Brain pericyte (primary cell): Measurements from ENCODE around the gene TPTE2.
"Not testable (repeated sequence)": the region's sequence is repeated elsewhere in the genome, so short reads cannot be mapped to it uniquely, and the experiment has no call there.

Experiments used
- DNase-seq: peaks from one replicate; pipeline ENCODE4 v3.0.0-alpha.2; 2012; ENCODE audit warnings: low read depth, low spot score

Gene TPTE2

GRCh38 chr13:19567820-19568534, 6.6 kb upstream of the TPTE2 start:
- no peak for DNase-seq

- DNase-seq, result no peak
Observed at GRCh38 chr13:19561585-19561984, 253 bp upstream of the TPTE2 start.

- not testable (repeated sequence) for DNase-seq
Observed at GRCh38 chr13:19560672-19561071, 660 bp downstream of the TPTE2 start.

GRCh38 chr13:19559739-19560138, 1.6 kb downstream of the TPTE2 start:
- DNase-seq, result not testable (repeated sequence)

- DNase-seq, result not testable (repeated sequence)
Observed at GRCh38 chr13:19557287-19557686, 4.0 kb downstream of the TPTE2 start.

GRCh38 chr13:19549245-19549644, 12.1 kb downstream of the TPTE2 start:
- DNase-seq, result not testable (repeated sequence)

- not testable (repeated sequence) for DNase-seq
Observed at GRCh38 chr13:19525634-19526033, 35.7 kb downstream of the TPTE2 start.

GRCh38 chr13:19519049-19519448, 42.3 kb downstream of the TPTE2 start:
- no peak for DNase-seq

- not testable (repeated sequence) for DNase-seq
Observed at GRCh38 chr13:19507623-19508022, 53.7 kb downstream of the TPTE2 start.

GRCh38 chr13:19460126-19460525, 101.2 kb downstream of the TPTE2 start:
- DNase-seq, result not testable (repeated sequence)

GRCh38 chr13:19439056-19439686, 122.2 kb downstream of the TPTE2 start:
- not testable (repeated sequence) for DNase-seq

- not testable (repeated sequence) for DNase-seq
Observed at GRCh38 chr13:19437780-19438179, 123.6 kb downstream of the TPTE2 start.

GRCh38 chr13:19422236-19422635, 139.1 kb downstream of the TPTE2 start:
- DNase-seq, result not testable (repeated sequence)

- not testable (repeated sequence) for DNase-seq
Observed at GRCh38 chr13:19412494-19412893, 148.8 kb downstream of the TPTE2 start.

GRCh38 chr13:19382746-19383511, 178.4 kb downstream of the TPTE2 start:
- not testable (repeated sequence) for DNase-seq

GRCh38 chr13:19382111-19382510, 179.2 kb downstream of the TPTE2 start:
- DNase-seq, result no peak
